Measurements from ENCODE around the gene MLXIP. TPM values are rescaled to one million over a fixed set of nuclear protein-coding genes. Genes with fewer than 3 reads are reported as not detected.
"Not testable (repeated sequence)": the region's sequence is repeated elsewhere in the genome, so short reads cannot be mapped to it uniquely, and the experiment has no call there.

Gene MLXIP, protein sequence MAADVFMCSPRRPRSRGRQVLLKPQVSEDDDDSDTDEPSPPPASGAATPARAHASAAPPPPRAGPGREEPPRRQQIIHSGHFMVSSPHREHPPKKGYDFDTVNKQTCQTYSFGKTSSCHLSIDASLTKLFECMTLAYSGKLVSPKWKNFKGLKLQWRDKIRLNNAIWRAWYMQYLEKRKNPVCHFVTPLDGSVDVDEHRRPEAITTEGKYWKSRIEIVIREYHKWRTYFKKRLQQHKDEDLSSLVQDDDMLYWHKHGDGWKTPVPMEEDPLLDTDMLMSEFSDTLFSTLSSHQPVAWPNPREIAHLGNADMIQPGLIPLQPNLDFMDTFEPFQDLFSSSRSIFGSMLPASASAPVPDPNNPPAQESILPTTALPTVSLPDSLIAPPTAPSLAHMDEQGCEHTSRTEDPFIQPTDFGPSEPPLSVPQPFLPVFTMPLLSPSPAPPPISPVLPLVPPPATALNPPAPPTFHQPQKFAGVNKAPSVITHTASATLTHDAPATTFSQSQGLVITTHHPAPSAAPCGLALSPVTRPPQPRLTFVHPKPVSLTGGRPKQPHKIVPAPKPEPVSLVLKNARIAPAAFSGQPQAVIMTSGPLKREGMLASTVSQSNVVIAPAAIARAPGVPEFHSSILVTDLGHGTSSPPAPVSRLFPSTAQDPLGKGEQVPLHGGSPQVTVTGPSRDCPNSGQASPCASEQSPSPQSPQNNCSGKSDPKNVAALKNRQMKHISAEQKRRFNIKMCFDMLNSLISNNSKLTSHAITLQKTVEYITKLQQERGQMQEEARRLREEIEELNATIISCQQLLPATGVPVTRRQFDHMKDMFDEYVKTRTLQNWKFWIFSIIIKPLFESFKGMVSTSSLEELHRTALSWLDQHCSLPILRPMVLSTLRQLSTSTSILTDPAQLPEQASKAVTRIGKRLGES
- total RNA-seq (2014; rRNA removed; shearing (Covaris generic)), result 22.8 and 31.3 TPM in 2 replicates

GRCh38 chr12:122078141-122079032 lies at the start of gene MLXIP:
TSS of gene MLXIP (plus strand) at chr12:122078756. CDS start at chr12:122078854, 98 bp downstream.
- peak; percentile 90 for DNase-seq (ENCODE audit: low spot score)

DNA sequence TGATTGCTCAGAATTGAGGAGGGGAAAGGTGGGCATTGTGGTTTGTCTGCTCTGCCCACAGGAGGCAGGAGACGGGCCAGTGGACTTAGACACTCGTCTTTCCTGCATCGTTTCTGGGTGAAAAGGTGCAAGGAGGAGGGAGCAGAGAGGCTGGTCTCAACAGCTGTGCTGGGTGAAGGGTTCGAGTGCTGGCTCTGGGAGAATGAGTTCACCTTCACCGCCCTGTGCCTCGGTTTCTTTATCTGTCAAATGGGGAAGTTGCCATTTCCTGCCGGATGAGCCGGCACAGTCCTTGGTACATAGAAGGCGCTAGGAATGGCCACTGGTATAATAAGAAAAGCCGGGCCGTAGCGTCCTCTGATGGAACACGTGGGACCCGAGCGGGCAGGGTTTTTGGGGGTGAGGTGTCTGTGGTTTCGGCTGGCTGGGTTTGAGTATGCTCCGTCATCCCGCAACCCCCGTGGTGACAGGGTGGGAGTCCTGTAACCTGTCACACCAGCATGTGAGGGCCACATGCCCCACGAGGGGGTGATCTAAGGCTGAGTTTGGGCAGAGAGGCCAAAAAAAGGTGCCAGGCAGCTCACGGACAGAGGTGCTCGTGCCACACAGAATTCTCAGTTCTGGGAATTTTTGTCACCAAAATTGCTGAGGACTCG lies 49.5 kb upstream of the MLXIP start:
- no peak for DNase-seq (ENCODE audit: low spot score)

- DNase-seq (ENCODE audit: low spot score), result no peak
Observed at GRCh38 chr12:122029620-122030423, 48.7 kb upstream of the MLXIP start.

DNA sequence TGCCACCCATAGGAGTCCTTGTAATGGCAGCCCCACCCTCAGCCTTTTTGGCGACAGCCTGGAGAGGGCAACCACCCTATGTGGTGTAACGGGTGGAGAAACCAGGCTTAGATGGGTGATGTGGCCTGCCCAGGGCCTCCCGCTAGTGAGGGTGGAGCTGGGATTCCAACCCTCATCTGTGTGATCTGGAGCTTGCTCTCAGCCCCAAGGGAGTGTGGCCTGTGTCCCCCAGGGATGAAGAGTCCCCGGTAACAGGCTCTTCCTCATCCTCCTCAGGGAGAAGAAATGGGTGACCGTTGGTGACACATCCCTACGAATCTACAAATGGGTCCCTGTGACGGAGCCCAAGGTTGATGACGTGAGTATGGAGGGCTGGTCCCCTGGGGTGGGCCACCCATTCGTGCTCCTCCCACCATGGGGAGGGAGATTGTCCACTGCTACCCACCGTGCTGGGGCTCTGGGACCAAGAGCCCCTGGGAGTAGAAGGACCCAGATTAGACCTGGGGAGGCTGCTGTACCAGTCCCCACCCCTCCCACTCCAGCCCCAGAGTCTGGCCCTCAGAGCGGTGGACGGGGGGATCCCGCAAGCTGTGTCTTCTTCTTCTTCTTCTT lies 48.0 kb upstream of the MLXIP start:
- no peak for DNase-seq (ENCODE audit: low spot score)

GRCh38 chr12:122031342-122032216 lies 47.0 kb upstream of the MLXIP start:
- DNase-seq (ENCODE audit: low spot score), result peak; percentile 57

DNA sequence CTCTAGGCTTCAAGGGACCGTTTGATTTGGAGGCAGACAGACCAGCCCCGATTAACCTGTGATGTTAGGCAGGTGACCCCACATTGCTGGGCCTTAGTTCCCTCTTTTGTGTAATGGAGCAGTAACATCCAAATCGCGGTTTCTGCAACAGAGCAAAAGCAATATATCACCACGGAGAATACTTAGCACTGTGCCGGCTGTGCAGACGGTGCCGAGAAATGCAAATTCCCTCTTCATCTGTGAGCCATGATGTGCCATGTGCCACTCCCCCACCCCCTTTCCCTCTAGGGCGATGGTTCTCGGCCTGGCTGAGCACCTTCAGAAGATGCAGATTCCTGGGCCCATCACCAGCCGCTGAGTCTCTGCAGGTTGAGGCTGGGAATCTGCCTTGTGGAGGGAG lies 46.0 kb upstream of the MLXIP start:
- DNase-seq (ENCODE audit: low spot score), result no peak

DNA sequence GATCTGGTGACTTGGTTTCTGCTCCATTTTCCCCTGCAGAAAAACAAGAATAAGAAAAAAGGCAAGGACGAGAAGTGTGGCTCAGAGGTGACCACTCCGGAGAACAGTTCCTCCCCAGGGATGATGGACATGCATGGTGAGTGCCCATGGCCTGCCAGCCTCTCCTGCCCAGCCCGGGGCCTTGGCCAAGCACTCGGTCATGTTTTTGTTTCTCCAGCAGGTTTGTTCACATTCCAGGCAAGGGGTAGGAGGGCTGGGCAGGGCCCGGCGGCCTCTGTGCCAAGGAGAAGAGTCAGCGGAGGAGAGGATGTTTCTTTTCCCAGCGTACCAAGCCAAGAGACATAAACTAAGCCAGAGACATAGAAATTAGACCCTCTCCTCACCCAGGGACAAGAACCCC lies 43.3 kb upstream of the MLXIP start:
- DNase-seq (ENCODE audit: low spot score), result peak; percentile 65

DNA sequence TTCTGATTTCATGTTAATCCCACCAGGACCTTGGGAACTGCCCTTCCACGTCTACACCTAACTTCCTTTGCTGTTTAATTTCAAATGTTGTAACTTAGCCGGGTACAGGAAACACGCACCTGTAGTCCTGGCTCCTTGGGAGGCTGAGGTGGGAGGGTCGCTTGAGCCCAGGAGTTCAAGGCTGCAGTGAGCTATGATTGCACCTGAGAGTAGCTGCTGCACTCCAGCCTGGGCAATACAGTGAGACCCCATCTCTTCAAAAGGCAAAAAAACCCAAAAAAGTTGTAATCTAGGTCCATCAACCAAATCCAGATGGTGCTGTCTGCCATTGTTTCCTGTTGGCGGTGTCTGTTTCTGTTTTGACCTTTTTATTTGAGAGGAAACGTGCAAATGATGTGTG lies 42.4 kb upstream of the MLXIP start:
- DNase-seq (ENCODE audit: low spot score), result no peak

DNA sequence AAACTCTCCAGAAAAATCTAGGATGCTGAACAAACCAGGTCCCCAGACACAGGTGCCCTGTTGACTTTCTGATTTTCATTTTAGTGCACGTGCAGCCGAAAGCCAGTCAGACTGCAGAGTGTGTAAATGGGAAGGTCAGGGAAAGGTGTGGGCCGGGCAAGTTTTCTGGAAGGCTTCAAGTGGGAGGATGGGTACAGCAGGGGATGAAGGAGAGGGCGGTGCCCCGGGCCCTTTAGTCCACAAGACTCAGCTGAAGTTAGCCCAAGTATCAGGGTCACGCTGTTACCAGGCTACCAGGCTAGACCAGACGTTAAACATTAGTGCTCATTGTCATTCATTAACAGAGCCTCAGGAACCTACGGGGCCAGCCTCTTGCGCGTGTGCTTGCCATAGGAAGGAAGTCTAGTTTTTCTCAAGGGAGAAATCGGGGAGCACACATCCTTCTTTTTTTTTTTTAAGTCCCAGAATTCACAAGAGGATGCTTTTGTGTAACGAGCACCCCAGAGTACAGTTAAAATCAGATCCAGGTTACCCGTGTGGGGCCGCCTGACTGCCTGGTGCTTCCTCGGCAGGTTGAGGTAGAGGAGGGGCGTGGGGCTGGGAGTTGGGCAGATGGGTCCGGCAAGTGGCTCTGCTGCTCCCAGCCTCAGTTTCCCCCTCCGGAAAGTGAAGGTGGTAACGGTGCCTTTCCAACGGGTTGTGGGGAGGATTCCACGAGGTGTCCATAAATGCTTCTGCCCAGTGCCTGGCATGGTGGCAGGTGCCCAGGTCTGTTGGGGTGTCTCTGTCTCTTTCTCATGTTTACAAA lies 37.8 kb upstream of the MLXIP start:
- DNase-seq (ENCODE audit: low spot score), result peak; percentile 94

DNA sequence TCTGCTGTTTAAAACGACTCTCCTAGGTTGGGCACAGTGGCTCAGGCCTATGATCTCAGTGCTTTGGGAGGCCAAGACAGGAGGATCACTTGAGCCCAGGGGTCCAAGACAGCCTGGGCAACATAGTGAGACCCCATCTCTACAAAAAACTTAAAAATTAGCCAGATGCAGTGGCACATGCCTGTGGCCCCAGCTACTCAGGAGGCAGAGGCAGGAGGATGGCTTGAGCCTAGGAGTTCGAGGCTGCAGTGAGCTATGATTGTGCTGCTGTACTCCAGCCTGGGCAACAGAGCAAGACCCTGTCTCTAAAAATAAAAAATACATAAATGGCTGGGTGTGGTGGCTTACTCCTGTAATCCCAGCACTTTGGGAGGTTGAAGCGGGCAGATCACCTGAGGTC lies 37.1 kb upstream of the MLXIP start:
- DNase-seq (ENCODE audit: low spot score), result not testable (repeated sequence)

- no peak for DNase-seq (ENCODE audit: low spot score)
Observed at GRCh38 chr12:122042910-122043309, 35.6 kb upstream of the MLXIP start.

- no peak for DNase-seq (ENCODE audit: low spot score)
Observed at GRCh38 chr12:122043476-122043875, 35.1 kb upstream of the MLXIP start.

DNA sequence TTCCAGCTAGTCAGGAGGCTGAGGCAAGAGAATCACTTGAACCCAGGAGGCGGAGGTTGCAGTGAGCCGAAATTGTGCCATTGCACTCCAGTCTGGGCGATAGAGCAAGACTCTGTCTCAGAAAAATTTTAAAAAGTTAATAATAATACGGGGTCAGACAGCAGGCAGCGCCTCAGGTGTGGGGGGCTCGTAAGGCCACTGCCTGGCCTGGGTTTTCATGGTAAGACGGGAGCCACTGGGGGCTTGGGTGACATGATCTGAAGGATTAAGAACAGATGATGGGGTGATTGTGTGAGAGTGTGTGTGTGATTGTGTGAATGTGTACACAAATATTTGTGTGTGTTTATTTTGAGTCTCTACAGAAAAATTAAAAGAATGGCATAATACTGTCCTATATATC lies 33.3 kb upstream of the MLXIP start:
- no peak for DNase-seq (ENCODE audit: low spot score)

DNA sequence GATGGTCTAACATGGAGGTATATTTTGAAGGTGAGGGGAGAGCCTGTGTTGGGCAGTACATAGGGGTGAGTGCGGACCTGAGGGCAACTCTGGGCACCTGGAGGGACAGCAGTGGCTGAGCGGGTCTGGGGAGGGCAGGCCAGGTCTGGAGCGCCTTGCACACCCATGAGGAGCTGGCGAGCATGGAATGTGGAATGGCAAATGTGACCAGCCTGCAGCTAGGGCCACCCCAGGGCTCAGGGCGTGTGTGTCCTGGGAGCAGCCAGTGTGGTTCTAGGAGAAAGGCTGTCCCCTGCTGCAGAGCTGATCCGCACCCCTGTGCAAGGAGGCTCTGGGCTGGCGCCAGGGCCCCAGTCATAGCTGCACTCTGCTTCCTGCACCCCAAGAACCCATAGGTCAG lies 32.4 kb upstream of the MLXIP start:
- no peak for DNase-seq (ENCODE audit: low spot score)

GRCh38 chr12:122048151-122048550 lies 30.4 kb upstream of the MLXIP start:
- no peak for DNase-seq (ENCODE audit: low spot score)

- DNase-seq (ENCODE audit: low spot score), result no peak
Observed at GRCh38 chr12:122049827-122050226, 28.7 kb upstream of the MLXIP start.

DNA sequence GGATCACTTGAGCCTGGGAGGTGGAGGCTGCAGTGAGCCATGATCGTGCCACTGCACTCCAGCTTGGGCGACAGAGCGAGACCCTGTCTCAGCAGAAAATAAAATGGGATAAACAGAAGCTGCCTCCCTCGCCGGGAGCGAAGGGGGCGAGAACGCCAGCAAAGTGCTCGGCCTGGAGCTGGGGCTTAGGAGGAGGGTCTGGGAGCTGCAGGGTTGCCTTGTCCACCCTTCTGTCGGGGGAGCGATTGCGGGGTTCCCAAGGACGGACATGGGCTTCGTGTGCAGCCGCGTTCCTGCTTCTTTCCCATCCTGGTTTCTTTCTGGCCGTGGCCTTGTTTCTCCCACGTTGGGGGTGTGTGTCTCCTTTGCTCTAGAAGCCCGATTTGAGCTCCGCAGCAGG lies 27.9 kb upstream of the MLXIP start:
- no peak for DNase-seq (ENCODE audit: low spot score)

All from HT-29 (cell line).